Fibroblast of villous mesenchyme (primary cell): ENCODE results near the gene LRSAM1. TPM values are rescaled to one million over a fixed set of nuclear protein-coding genes. Genes with fewer than 3 reads are reported as not detected.

ENCODE experiments used
- DNase-seq: peaks from one replicate; pipeline ENCODE4 v3.0.0-alpha.2; 2010; ENCODE audit warnings: low read depth
- H3K4me3 ChIP-seq: 2 replicates; pipeline ENCODE4 v1.5.1; 2011; ENCODE audit warnings: low read depth, mild to moderate bottlenecking, low read length
- total RNA-seq: library from RNA; depleted of rRNA; stranded (reverse); fragments of >200 nt; gene quantifications from 2 replicates; pipeline ENCODE4 v1.2.3, GENCODE V29; 2012
- TF ChIP-seq, protein P1 (sequence below): IDR thresholded peaks from 2 replicates; pipeline ENCODE4 v1.5.1; 2012; ENCODE audit warnings: low read depth, mild to moderate bottlenecking, low read length; ENCODE audit not compliant: insufficient read depth

The LRSAM1 gene
- total RNA-seq, 1 donor: 12.5 TPM

DNA sequence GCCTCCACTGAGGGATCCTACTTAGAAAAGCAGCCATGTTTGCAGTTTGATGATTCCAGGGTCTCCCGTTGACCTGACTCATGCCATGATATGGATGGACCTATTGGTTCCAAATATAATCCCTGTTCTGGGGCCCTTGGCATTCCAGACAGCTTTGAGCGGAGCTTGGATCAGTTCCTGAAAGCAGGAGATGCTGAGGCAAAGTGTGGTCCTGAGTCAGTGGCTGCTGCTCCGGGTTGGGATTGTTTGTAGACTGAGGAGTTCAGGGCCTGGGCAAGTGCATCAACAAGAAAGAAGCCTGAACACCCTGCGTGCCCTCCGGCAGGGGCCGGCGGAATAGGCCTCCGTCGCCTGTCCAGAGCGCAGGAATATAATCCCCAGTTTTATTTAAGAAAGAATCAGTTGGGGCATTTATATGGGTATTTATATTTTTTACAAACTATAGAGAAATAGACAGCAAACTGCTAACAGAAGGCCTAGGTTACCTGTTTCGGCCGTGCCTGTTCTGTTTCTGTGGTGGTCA, 50.6 kb downstream of the LRSAM1 start:
- no peak for DNase-seq
- no peak overlapping the region for H3K4me3 ChIP-seq
- TF ChIP-seq, protein P1, sequence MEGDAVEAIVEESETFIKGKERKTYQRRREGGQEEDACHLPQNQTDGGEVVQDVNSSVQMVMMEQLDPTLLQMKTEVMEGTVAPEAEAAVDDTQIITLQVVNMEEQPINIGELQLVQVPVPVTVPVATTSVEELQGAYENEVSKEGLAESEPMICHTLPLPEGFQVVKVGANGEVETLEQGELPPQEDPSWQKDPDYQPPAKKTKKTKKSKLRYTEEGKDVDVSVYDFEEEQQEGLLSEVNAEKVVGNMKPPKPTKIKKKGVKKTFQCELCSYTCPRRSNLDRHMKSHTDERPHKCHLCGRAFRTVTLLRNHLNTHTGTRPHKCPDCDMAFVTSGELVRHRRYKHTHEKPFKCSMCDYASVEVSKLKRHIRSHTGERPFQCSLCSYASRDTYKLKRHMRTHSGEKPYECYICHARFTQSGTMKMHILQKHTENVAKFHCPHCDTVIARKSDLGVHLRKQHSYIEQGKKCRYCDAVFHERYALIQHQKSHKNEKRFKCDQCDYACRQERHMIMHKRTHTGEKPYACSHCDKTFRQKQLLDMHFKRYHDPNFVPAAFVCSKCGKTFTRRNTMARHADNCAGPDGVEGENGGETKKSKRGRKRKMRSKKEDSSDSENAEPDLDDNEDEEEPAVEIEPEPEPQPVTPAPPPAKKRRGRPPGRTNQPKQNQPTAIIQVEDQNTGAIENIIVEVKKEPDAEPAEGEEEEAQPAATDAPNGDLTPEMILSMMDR: no peak

DNA sequence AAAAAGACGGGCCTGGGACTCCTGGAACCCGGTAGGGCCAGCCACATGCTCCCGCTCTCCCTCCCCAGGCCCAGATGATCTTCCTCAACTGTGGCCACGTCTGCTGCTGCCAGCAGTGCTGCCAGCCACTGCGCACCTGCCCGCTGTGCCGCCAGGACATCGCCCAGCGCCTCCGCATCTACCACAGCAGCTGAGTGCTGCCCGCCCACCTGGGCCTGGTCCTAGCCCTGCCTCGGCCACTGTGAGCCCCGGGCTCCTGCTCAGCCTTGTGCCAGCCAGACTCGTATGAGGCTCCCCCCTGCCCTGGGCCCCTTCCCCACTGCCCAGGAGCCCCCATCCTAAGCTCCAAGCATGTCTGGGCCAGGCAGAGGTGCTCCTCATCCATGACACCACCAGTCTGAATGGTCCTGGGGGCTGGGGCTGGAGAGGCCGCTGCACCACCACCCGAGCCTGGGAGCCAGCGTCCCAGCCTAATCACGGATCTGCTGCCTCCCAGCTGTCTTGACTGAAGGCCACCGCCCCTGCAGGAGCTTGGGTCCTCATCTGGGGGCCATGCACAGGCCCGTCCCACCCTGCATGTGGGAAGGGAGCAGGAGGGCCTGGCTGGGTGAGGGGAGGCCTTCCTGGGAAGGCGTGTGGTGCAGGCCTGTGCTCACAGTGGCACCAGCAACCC, 51.5 kb downstream of the LRSAM1 start:
- TF ChIP-seq, protein P1: no peak
- no peak overlapping the region for H3K4me3 ChIP-seq
- DNase-seq: no peak

DNA sequence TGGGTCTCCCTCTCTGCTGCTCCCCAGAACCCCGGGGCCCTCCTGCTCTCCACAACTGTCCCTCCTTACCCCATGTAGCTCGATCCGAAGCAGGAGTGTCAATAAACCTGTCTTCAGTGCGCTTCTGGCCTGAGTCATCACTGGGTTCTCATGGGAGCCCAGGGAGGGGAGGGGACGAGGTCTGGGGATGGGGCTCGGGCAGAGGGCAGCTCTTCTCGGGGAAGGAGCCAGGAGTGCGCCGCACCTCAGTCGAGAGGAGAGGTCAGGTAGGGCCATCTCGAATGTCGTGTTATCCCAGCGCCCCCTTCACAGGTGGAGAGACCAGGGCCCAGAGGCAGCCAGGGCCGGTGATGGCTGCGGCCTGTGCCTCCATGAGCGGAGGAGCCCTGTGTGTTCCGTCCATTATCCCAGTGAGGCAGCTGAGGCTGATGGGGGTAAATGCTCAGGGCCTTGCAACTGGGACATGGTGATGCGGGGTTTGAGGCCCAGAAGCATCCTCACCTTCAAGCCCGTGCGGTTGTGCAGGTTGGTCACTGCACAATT, 52.1 kb downstream of the LRSAM1 start:
- no peak for DNase-seq
- TF ChIP-seq, protein P1: no peak
- no peak overlapping the region for H3K4me3 ChIP-seq

DNA sequence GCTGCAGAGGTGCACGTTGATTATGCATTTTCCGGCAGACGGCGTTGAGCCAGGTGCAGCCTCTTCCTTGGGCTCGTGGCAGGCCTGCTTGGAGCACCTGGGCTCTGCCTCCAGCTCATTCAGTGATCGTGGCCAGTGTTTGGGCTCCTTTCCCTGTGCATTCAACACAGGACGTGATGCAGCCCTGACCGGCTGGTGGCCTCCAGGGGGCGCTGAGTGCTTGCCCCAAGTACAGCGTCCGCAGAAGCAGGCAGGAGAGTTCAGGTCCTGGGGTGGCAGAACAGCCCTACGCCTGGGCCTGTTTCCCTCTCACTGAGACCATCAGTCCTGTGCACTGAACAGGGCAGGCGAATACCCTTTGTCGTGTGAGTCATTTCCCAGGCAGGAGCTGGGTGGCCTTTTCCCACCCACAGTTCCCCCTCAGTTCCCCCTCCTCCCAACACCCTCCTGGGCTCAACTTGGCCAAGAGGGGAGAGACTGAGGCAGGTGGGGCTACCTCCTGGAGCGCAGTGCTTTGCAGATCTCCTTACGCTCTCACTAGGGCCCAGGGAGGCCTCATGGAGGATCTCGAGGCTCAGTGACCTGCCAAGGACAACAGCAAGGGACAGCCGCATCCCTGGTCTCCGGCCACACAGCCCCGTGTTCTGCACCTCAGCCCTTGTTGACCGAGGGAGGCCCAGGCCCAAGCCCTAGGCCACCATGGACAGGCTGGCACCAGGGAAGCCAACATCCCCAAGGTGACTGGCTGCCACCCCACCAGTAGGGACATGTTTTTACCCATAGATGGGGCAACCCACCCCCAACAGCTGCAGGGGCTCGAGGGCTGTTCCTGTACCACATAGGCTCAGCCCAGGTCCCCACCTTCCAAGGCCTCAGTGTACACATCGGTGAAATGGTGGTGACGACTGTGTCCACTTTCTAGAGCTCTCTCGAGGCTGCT, 52.9 kb downstream of the LRSAM1 start:
- TF ChIP-seq, protein P1: peak; percentile 83
- no peak overlapping the region for H3K4me3 ChIP-seq
- DNase-seq: peak; percentile 87

DNA sequence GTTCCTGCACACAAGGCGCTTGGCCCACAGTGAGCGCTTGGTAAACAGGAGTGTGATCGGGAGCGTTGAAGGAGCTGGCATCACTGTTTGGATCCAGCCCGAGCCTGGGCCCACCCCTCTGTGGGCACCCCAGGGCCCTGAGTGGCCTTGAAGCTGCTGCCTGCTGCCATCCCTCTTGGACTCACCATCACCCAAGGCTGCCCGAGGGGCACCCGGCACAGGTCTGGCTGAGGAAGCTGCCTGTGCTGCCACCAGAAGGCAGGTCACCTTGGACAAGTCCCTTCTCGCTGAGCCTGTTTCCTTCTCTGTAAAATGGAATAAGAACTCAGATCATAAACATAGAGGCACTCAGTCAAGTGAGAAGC, 53.6 kb downstream of the LRSAM1 start:
- TF ChIP-seq, protein P1: no peak
- no peak overlapping the region for H3K4me3 ChIP-seq
- DNase-seq: no peak

DNA sequence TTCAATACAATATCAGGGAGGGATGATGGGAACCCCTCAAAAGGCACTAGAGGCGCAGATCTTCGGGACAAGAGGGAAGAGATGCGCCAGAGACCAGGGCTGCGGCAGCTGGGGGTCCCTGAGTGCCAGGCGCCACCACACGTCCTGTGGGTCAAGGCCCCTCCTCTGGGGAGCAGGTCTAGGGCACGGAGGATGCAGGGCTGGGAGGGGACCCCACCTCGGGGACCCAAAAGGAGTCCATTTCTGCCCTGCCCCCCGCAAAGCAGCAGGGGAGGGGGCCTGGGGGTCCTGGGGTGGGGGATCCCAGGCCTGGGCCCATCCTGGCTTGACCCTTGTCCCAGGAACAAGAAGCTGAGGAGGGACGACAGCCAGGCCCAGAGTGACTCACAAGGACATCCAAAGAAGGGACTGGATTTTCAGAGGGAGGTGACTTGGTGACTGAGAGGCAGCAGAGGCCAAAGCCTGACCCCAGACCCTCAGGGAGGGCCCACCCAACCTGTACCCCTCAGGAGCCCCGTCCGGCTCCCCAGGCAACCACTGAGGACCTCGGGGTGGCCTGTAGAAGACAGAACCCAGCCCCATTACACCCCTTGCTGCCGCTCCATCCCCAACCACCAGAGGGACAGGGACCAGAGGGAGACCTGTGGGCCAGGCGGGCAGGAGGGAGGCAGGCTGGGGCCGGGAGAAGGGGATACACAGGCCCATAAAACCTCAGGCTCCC, 54.2 kb downstream of the LRSAM1 start:
- H3K4me3 ChIP-seq: no peak overlapping the region
- TF ChIP-seq, protein P1: peak; percentile 65
- peak; percentile 40 for DNase-seq
